ENCODE measurements around the gene TRIM38.
"Not testable (repeated sequence)": the region's sequence is repeated elsewhere in the genome, so short reads cannot be mapped to it uniquely, and the experiment has no call there.

Gene TRIM38

GRCh38 chr6:25972902-25973301 lies 10.3 kb downstream of the TRIM38 start:
- no peak for DNase-seq

DNA sequence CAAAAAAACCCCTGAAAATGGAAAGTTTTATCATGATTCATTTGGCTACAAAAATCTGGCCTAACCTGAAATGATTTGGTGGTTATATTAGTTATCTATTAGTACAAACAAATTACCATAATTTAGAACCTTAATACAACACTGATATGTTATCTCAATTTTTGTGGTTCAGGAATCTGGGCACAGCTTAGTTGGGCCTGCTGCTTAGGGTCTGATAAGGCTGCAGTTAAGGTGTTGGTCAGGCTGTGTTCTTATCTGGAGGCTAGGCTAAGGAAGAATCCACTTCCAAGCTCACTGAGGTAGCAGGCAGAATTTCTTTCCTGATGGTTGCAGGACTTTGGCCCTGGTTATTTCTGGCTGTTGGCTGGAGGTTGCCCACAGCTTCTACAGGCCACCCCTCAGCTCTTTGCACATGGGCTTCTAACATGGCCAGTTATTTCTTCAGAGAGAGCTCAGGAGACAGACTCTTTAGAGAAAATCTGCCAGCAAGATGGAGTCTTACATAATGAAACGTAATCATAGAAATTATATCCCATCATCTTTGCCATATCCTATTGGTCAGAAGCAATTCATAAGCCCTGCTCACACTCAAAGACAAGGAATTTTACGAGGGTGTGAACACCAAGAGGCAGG lies 11.4 kb downstream of the TRIM38 start:
- DNase-seq, result no peak

DNA sequence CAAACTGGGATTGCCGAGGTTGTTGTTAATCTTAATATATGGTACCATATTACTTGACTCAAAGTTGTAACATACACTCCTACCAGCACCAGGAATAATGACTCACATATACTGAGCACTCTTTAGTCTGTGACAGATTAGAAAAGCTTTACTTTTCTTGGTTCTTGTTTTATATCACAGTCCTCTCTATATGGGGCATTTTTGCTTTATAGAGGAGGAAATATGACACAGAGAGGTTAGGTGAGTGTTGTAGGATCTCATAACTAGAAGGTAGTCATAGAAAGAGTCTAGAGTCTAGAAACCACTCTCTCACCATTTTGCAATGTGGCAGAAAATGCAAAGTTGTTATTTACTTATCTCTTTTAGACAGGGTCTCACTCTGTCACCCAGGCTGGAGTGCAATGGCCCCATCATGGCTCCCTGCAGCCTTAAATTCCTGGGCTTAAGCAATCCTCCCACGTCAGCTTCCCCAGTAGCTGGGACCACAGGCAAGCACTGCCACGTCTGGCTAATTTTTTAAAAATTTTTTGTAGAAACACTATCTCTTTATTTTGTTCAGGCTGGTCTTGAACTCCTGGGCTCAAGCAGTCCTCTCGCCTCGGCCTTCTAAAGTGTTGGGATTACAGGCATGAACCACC lies 13.4 kb downstream of the TRIM38 start:
- no peak for DNase-seq

GRCh38 chr6:25980935-25981334 lies 18.3 kb downstream of the TRIM38 start:
- DNase-seq, result no peak

DNA sequence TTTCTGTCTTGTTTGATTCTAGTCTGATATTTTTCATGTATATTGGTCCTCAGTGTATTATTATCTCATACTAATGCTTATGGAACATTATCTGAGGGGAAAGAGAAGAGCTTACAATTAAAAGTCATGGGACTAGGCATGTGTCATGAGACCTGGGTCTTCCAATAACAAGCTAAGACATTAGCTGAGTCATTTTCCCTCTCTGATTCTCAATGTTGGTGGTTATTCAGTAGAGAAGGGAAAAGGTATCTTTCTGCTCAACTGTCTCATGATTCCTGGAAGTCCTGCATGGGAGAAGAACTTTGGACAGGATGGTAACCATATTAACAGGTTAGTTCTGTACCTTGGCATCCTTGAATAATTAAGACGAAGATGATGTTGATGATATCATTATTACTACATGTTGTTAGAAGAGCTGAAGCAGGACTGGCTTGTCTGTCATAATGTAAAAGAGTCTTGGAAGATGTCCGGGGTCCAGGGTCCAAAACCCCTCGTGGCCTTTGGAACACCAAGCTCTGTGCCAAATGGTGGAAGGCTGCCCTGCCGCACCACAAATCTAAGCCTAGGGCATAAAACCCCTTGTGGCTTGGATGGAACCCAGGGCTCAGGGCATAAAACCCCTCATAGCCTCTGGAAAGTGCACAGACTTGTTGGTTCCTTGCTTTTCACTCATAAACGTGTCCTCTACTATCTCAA lies 19.1 kb downstream of the TRIM38 start:
- DNase-seq, result no peak

- no peak for DNase-seq
These were observed 21.7 kb downstream of the TRIM38 start for GRCh38 chr6:25984265-25984664.

GRCh38 chr6:25987845-25988244 lies 25.2 kb downstream of the TRIM38 start:
- DNase-seq, result no peak

- no peak for DNase-seq
These were observed 27.7 kb downstream of the TRIM38 start for GRCh38 chr6:25990172-25990873.

DNA sequence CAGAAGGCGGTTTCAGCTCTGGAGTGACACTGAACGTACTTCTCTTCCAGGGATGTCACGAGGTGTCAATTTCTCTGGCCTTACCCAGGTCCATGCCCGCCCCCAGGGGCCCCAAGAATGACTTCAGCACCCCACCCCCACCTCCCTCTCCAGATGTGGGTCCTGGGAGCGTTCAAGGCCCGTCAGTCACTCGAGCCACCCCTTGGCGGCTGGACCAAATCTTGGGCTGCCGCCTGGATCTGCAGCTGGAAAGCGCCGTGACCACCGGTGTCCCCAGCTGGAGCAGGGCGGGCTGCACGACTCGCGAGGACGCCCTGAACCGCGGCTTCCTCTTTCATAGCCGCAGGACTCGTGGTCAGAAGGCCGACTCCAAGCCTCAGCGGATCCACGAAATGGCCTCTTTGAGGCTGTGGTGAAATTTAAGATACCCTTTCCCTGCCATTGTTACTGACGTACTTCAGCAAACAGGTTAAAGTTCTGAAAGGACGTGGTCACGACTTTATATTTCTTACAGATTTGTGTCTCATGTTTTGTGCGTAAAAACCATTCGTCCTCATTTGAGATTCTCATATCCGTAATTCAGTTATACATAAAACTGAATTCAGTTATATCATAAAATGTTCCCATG lies 29.3 kb downstream of the TRIM38 start:
- DNase-seq, result peak; percentile 83

DNA sequence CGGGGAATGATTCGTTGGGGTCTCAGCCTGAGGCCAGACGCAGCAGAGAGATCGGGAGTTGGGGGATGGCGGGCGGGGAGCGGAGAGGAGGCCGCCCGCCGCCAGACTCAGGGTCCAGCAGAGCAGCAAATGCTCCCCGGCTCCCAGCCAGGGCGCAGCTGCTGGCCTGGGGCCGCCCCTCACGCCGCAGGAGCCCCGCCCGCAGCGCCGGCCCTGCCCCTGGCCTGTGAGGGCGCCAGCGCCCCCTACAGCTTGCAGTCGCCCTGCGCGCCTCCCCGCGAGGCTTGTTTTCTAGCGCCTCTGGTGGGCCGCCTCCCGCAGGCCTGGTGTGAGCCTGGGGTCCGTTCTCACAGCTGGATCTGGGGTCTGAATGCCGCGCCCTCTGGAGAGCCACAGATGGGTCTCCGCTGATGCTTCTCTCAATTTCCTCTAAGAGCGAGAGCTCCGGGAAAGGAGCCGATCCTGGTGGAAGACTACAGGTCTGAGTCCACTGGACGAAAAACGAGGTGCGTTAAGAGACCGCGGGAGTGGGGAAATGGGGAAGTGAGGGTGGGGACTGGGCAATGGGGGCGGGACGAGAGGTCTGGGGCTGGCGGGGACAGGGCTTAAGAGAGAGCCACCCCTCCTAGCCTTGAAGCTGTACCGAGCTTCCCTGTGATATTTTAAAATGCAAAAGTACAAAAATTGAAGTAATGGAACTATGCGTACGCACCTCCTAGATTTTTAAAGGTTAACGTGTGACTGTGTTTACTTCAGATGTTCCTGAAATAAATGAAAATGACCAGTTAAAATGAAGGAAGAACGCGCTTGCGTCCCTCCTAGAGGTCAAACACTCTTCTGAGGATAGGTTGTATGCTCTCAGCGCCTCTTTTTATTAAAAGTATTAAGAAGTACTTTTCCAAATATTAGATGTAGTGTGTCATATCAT lies 30.1 kb downstream of the TRIM38 start:
- DNase-seq, result peak; percentile 98

- DNase-seq, result not testable (repeated sequence)
These were observed 30.7 kb downstream of the TRIM38 start for GRCh38 chr6:25993341-25993684.

- DNase-seq, result no peak
These were observed 32.9 kb downstream of the TRIM38 start for GRCh38 chr6:25995507-25995906.

DNA sequence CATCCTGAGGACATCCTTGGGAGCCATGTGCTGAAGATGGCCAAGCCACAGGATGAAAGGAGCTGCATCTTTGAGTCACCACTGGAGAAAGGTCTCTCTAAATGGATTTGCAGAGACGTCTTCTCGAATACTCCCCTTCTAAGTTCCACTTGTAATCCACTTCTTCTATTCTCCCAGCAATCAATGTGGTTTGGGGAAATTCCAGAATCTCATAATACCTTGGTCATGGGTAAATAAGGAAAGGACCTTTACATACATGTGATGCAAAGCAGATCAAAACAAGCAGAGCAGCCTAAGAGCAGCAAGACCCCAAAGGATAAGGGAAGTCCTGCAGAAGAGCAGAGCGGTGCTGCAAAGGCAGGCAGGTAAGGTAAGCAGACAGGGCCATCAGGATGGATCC lies 35.3 kb downstream of the TRIM38 start:
- DNase-seq, result no peak

DNA sequence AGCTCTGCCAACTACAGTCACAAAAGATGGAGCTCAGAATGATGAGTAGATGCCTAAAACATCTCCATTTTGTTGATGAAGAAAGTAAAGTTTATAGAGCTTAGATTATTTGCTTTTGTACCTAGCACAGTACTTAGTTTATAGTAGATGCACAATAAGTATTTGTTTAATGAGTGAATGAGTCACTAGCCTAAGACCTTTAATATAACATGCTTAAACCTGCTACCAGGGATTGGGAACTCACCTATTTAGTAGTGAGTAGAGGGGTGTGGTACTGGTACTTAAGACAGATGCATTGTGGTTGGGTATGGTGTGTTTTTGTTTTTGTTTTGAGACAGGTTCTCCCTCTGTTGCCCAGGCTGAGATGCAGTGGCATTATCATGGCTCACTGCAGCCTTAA lies 35.8 kb downstream of the TRIM38 start:
- DNase-seq, result no peak

- not testable (repeated sequence) for DNase-seq
These were observed 36.6 kb downstream of the TRIM38 start for GRCh38 chr6:25999225-25999624.

DNA sequence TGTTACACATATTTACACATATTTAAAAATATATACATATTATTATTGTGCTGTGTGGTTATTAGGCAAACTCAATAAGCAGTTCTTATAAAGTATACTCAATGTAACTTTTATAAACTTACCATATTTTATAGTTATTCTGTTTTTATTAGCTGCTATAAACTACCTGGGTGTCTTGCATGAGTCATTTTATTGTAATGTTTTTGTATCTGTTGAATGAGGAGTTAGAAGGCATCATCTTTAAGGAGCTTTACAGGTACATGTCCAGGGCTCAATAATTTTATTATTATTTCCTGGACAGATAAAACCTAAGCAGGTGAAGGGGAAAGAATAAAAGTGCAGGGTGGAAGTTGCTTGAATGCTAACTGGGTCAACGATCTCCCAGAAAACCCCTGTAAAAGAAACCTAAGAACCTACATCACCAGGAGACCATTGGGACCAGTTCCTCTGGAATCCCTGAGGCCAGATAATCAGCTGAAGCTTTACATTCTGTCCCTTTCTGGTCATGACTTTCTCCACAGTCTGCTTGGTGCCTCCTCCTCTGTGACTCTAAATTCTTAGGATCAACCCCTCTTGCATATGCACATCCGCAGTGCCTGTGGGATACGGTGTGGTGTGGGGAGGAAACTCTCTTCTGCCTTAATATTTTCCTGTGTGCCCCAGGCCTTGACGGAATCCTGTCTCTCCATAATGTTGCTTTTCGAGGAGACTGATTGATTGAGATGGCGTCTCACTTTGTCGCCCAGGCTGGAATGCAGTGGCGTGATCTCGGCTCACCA lies 38.0 kb downstream of the TRIM38 start:
- DNase-seq, result no peak

DNA sequence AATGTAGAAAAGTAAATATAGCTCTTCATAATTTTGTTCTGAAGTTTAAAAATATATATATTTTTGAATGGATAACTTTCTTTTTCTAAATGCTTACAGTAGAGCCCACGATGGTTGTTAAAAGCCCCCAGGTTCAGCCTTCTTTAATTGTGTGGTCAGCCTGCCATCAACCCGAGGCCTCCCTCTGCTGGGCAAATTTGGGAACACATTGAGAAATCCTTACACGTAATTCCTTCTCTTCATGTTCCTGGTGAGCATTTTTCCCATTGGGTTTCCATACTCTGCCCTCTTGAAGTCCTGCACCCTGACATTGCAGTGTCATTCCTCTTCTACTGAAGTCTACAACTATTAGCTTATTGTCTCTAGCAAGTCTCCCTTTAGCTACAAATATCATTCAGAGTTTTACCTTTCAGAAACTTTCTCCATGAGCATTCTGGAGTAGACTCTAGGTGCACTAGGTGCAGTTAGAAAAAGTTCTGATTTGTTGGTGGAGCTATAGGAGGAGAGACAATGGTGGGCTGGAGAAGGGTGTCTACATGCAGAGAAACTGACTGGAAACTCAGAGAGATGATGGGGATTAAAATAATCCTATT lies 40.6 kb downstream of the TRIM38 start:
- DNase-seq, result peak; percentile 74

DNA sequence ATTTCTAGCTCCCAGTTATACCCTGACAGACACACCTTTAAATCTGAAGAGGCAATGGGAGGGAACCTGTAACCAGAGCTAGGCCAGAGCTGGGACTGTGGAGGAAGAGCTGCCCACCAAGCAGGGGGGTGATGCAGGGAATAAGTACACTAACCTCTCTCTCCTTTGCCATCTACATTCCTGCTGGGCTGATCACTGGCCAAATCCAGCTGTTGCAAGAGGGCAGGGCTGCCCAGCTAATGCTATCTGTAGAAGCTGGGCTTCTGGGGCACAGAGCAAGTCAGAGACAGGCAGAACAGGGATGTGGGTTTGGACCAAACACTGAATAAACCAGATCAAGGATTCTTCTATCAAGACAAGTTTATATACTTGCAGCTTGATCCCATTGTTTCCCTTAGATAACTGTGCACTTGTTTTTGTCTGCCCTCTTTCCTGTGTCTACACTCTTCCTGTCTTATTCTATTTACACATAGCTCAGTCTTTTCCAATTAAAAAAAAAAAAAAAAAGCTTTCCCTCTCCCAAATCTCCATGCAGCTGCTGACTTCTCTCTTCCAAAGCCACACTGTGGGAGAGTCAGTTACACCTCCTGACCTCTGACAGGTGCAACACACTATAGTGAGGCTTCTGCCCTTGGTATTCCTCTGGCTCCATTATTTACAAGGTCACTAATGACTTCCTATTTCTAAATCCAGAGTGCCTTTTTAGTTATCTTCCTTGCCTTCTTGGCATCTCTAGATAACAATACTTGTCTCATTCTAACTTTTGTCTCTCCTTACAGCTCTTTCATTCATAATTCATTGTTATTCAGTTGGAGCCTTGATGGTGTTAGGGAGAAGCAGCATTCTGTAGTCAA lies 43.7 kb downstream of the TRIM38 start:
- no peak for DNase-seq

DNA sequence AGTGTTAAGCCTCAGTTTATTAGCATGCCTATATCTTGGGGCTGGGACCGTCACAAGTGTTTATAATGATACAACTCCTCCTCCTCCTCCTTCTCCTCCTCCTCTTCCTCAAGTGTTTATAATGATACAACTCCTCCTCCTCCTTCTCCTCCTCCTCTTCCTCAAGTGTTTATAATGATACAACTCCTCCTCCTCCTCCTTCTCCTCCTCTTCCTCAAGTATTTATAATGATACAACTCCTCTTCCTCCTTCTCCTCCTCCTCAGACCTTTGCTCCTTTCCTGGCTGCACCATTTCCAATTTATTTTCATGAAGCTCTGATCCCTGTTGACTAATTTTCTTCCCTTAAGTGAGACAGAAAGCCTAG lies 44.3 kb downstream of the TRIM38 start:
- not testable (repeated sequence) for DNase-seq

- no peak for DNase-seq
These were observed 45.9 kb downstream of the TRIM38 start for GRCh38 chr6:26008470-26008869.

Measured in islet precursor cell (in vitro differentiated cells).